Measurements from ENCODE around the gene PFKM.
A peak's percentile ranks its signal among the peaks of the same experiment; 100 is the strongest.
"Not testable (repeated sequence)": the region's sequence is repeated elsewhere in the genome, so short reads cannot be mapped to it uniquely, and the experiment has no call there.

The PFKM gene

GRCh38 chr12:48119078-48119833 lies at the start of gene PFKM:
PFKM (plus strand) TSS chr12:48119364; CDS start chr12:48122775, 3,411 bp downstream.
- DNase-seq = peak; percentile 74 to 77

GRCh38 chr12:48070033-48070432 lies 49.1 kb upstream of the PFKM start:
- no peak for DNase-seq

GRCh38 chr12:48070731-48071130 lies 48.4 kb upstream of the PFKM start:
- DNase-seq = no peak

- DNase-seq = no peak
Measured at GRCh38 chr12:48071808-48072207, 47.4 kb upstream of the PFKM start.

- DNase-seq = no peak
Measured at GRCh38 chr12:48072266-48072665, 46.9 kb upstream of the PFKM start.

DNA sequence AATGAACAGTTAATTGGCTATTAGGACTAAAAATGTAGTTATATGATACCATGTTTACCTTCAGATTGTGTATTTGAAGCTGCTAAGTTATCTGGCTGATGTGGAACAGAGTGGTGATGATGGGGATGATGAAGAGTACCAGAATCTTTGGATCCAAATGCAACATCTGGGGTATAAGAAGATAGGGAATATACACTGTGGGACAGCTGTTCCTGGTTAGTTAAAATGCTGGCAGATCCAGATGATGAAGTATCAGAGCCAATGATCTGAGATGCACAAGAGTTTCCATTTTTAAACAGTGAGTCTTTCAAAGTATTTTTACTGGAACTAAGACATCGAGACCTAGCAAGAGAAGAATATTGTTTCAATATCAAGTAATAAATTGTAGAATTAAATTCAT lies 44.9 kb upstream of the PFKM start:
- no peak for DNase-seq

- no peak for DNase-seq
Measured at GRCh38 chr12:48075832-48076231, 43.3 kb upstream of the PFKM start.

DNA sequence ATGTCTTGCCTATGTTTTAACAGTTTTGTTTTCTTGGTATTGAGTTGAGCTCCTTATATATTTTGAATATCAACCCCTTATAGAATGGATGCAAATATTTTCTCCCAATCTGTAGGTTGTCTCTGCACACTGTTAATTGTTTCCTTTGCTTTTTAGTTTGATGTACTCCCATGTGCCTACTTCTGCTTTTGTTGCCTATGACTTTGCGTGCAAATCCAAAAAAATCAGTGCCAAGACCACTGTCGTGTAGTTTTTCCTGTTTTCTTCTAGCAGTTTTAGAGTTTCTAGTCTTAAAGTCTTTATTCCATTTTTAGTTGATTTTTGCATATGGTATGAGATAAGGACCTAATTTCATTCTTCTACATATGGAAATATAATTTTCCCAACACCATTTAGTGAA lies 42.1 kb upstream of the PFKM start:
- no peak for DNase-seq

- no peak for DNase-seq
Measured at GRCh38 chr12:48078901-48079300, 40.3 kb upstream of the PFKM start.

- no peak for DNase-seq
Measured at GRCh38 chr12:48080285-48080684, 38.9 kb upstream of the PFKM start.

DNA sequence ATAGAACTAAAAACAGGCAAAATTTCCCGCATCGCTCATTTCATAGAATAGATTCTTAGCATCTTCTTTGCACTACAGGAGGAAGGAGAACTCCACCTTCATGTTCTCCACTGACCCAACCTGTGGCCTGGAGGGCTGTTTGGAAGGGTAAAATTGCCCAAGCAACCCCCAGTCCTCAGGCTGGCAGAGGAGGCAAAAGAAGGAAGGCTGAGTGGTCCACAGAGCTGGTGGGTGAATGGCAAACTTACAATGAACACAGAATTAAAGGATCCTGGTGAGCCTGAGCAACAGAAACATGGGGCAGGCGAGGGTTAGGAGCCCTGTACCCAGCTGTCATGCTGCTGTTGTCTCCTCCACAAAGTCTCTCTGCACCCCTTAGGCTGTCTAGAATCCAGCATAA lies 38.3 kb upstream of the PFKM start:
- no peak for DNase-seq

DNA sequence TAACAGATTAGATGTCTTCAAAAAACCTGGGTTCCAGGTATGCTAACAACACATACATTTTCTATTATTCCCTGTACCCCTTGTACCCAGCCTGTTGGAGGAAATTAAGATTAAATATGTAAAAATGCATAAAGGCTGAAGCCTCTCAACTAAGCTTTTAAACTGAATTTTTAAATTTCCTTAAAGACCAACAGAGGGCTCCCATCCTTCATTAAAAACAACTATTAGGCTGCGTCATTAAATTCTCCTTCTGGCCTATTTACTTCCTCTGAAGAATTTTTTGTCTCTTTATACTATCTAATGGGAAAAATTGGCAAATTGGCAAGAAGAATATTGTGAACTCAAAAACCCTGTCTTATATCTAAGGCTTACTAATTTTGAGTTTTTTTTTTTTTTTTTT lies 35.1 kb upstream of the PFKM start:
- DNase-seq = peak in 1 of 2 donors; percentile 12

- DNase-seq = no peak
Measured at GRCh38 chr12:48084841-48085460, 34.2 kb upstream of the PFKM start.

DNA sequence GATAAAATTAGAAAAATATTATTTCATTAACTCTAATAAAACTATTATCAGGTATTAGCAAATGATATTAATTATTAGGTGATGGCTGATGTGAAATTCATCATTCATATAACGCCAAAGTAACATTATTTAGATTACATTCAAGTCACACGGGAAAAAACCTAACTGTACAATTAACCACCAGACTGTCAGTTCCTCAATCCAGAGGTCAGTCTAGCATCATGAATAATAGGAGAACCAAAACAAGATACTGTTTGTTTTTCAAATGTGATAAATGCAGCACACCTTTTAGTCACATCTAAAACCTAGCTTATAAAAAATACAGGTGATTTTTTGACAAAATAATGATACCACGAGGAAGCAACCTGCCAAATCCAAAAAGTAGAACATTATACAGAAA lies 32.8 kb upstream of the PFKM start:
- DNase-seq = no peak

GRCh38 chr12:48092611-48093010 lies 26.6 kb upstream of the PFKM start:
- DNase-seq = no peak

- DNase-seq = no peak
Measured at GRCh38 chr12:48104531-48104930, 14.6 kb upstream of the PFKM start.

DNA sequence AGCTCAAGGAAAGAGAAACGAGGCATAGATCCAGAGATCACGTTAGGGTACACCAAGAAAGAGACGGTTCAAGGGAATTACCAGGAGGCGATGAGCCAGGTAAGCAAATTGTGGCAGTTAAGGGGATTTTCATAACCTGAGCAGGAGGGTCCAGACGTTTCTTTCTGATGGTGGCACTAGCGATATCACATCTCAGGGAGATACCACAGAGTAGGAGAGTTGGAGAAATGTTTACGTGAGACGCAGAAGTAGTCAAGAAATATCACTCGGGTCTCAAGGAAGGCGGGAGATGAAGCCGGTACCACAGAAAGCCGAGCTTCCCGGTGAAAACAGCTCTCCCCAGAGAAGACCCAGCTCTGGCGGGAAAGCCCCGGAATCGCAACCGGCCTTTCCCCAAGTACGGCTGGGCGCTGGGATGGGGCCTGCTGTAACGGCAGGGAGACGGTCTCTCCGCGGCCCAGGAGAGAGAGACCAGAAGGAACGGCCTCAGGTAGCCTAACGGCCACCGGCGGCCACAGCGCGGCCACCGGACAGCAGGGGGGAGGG lies 13.8 kb upstream of the PFKM start:
- DNase-seq = peak; percentile 33 to 66

DNA sequence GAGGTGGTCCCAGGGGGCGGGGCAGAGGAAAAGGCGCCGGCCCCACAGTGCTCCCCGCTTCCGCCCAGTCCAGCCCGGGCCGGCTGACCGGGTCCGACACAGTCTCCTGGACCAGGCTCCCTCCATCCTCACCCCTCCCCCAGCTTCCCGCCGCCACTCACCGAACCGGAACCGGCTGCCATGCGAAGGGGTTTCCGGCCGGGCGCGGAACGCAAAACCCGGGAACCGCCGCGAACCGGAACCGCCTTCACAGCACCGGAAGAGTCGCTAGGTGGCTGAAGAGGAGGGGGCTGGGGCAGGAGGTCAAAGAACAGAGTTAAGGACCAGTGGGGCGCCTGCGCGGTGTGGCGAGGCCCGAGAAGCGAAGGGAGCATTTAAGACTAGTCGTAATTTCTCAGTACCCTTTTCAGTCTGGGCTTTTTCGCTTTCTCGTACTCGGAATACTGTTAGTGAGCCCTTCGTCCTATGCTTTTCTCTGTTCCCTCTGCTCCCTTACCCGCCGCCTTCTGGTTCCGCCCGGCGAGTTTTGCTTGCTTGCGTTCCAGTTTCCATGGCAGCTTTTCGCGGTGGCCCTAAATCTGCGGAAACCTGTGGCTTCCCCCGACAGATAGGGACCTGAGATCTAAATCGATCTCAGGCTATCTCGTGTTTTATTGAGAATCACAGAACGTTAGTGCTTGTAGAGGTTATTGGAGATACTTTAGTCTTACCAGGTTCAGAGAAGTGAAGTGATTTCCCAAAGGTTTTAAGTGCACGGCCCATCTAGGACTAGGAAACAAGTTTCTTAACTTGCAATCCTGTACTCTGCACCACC lies 13.1 kb upstream of the PFKM start, which contains the start of gene SENP1:
TSS of gene SENP1 (minus strand) at position 213 of the 814 bp plus-strand sequence. CDS start 4,607 bp downstream, outside the sequence.
- peak; percentile 88 to 92 for DNase-seq

DNA sequence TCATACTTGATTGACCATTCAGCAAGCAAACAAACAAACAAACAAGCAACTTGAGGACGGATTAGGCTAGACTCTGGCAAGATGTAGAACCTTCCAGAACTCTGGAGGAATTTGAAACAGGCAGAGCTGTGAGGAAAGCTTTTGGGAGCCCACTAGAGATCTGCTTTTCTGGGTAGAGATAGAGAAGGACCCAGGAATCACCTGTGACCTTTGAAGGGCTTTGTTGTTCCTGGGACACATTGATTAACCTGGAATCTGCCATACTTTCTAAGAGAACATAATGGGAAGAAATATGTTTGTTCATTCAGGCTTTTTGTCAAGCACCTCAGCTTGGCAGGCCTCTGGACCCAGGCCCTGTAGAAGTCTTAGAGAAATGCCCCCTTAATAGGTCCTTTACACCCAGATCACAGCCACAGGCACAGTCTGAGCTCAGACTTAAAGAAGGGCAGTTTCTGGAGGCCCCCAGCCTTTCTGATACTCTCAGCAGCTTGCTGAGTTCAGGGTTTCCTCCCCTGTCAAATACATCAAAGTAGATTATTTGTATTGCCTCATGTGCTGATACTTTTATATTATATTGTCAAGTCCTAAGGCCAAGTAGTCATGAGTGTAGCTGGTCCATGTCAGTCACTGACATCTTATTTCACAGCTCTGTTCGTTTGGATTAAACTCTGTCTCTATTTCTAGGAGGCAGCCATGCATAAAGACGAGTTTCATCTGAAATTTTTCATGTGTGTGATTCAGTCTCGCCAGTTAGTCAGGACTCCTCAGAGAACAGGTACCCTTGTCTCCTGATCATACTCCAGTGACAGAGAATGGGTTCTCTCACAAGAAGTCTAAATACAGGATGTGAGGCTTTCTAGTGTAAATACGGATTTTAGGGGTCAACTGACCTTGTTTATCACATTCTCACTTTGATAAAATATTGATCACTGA lies 12.2 kb upstream of the PFKM start:
- DNase-seq = no peak

DNA sequence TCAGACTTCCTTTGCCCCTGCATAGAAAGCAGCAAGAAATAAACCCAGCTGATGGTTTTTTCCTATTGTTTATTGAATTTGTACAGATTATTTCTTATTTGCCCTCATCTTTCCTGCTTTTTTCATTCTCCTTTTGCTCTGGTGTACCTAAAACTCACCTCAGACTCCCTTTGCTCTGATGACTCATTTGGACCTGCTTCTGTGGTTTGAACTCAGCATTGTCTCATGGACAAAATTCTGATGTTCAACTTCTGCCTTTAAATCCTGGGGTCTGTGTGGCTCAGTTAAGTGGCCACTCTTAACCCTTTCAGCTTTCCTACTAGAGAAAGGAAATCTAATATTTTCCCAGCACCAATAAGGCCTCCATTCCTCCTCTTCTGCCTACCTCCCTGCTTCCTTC lies 9.7 kb upstream of the PFKM start:
- DNase-seq = no peak

DNA sequence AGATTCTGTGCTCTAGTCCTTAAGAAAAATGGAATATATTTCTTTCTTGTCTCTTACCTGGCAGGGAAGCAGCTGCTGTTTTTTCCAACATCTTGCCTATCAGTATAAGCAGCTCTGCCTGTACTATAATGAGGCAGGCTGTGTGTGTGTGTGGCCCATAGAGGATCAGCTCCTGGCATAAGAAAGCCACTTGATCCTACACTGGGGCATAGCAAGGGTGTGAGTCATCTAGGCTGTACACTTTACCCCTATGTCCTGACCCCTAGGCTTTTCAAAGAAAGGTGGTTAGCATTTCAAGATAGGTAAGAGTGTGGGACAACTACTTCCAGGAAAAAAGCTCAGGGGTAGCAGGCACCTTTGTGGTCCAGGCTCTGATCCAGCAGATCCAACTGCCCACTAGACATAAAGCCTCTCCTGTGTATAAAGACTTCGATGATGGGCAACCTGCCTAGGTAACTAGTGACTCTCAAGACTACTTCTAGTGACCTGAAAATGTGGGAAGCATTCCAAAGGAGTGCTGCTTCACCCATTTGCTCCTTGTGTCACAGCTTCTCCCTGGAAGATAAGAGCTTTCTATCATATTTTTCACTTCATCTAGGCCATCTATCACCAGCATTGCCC lies 8.4 kb upstream of the PFKM start:
- no peak for DNase-seq

DNA sequence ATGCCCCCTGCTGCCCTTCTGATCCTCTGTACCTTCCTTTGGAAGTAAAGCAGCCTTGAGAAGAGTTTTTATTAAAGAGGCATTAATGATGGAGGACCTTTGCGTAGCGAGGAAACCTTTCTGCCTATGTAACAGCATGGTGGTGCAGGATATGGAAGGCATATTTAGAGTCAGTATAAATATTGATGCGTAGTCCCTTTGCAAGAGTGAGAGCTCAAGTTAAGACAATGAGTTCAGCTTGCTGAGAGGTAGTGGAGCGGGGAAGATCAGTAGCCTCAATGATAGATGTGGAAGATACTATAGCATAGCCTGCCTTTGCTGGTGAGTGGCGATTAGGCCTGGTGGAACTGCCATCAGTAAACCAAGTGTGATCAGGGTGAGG lies 7.9 kb upstream of the PFKM start:
- DNase-seq = not testable (repeated sequence)
